HG03558 (cell line): ENCODE results near the gene RNF166.

Experiments used
- ATAC-seq: cut with Tn5 transposase; IDR thresholded peaks from one replicate; pipeline ENCODE4 v1.9.1; 2021; ENCODE audit warnings: moderate number of reproducible peaks; ENCODE audit not compliant: unreplicated experiment; ENCODE audit errors: extremely low read depth

Gene RNF166

DNA sequence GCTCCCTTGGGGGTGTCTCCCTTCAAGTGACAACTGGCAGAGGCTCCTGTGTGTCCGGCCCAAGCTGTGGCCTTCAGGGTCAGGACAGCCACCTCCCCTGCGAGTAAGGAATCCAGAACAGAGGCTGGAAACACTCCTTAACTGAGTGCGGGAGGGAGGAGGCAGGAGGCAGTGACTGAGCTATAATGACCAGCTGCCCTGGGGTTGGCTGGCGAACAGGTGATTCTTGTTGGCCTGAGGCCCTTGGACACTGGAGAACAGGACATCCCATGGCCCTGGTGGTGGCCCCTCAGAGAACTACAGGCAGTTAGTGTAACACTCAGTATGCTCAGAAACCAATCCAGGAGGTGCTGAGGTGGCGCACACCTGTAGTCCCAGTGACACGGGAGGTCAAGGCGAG, 10.5 kb downstream of the RNF166 start:
- no peak for ATAC-seq

DNA sequence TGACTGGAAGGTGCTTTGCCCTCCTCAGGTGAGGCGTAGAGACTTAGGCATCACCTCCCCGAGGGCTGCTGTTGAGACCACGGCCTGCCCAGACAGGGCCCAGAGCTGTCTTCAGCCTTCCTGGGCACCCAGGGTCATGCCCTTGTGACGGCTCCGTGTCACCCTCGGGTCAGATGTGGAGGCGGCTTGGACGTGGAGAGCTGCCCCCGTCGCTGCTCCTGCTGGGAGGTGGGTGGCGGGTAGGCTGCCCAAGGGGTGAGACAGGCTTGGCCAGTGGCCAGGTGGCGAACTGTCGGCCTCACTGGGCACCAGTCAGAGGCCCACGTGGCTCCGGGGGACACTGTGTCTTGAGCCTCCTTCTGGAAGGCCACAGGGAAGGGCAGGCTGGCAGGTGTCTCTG, 11.0 kb downstream of the RNF166 start:
- no peak for ATAC-seq

DNA sequence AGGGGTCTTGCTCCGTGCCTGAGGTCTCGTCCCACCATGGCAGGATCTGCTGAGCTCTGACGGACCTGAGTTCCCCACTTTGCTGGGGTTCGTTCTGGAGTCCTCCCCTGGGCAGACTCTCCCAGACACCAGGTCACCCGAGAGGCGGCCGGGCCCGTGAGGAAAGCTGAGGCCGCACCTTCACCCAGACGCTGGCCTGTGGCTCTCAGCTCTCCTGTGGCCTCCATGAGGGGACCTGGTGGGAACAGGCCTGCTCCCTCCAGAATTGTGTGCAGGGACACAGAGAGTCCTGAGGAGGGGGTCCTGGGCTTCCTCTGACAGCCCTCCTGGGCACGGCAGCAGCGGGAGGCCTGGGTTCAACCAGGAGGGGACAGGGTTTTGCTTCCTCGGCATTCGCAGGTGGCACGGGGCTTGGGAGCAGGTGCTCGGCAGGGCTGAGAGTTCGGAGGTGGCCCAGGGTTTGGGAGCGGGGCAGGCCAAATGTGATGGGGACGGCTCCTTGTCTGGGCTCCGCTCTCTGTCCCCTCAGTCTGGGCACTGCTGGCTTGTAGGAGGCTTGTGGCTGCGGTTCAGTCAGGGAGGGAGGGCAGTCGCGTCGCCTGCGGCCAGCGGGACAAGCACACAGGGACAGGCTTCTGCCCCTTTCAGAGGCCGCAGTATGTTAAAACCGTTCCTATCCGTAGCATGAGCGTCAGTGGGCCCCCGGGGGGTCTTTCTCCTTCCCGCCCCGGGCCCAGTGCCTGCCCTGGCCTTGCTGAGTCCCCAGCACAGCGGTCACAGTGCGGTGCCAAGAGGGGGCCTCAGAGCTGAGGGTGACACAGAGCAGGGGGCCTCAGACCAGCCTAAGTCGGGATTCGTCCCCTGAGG, 11.8 kb downstream of the RNF166 start:
- ATAC-seq: no peak

DNA sequence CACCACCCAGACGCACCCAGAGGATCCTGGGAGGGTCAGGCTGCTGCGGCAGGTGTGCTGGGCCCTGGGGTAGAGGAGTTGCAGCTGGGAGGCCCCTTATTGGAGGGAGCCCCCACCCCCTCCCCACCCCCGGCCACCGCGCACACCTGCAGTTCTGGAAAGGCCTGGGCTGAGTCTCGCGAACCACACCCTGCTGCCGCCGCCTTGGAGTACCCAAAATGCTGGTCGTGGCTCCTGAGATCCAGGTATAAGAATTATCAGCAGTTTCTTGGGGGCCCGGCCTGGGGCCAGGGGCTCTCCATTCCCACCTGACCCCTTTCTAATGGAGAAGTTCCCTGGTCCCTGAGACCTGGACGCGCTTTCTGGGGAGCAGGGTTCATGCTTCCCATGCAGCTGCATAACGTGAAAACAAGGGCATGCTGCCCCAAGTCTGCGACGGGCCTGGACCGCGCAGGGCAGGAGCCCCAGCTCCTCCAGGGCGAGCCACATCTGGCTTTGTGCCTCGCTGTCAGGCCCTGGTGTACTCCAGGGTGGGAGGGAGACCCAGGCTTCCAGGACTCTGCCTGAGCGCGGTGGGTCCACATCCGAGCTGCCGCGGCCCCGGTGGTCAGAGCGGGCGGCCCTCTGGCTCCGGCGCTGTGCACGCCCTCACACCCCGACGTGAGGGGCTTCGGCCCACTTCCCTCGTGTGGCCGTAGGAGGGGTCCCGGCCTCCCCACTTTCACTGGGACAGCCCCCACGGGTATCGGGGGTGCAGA, 12.6 kb downstream of the RNF166 start:
- no peak for ATAC-seq

DNA sequence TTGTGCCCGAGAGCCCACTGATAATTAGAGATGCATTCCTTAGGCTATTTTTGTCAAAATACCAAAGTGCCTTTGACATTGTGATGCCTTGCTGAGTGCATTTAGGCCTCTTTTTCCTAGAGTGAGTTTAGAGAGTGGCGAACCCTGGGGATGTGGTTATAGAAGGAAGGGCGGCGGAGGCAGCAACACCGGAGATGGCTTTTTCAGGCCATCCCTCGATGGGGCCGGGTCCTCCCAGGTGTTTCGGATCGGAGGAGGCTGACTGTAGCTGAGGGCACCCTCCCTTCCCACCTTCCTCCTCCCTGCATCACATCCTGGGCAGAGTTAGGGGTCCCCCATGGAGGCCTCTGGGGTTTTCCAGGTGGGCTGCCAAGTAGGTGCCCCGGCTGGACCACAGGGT, 13.3 kb downstream of the RNF166 start:
- no peak for ATAC-seq

DNA sequence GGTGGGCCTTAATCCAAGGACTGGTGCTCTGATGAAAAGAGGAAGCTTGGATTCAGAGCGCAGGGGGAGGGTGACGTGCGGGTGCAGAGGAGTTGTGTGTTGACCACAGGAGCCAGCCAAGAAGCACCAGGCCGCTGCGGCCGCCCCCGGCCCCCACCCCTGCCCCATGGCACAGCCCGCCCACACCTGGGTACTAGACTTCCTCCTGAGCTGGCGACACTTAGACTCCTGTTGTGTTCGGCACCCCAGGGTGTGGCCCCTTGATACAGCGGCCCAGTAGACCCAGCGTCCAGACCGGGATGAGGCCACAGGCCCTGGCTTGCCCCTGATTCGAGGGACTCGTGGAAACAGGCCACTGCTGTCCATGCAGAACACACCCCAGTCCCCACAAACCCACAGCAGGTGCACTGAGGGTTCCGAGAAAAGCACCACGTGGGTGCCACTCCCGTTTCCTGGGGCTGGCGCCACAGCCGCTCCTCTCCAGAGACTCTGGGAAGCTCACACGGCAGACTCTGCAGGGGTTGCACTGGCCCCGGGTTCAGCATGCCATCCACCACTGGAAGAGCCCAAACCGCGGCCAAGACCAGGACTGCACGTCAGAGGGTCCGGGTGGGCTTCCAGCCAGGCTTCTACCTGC, 14.2 kb downstream of the RNF166 start:
- ATAC-seq: no peak

DNA sequence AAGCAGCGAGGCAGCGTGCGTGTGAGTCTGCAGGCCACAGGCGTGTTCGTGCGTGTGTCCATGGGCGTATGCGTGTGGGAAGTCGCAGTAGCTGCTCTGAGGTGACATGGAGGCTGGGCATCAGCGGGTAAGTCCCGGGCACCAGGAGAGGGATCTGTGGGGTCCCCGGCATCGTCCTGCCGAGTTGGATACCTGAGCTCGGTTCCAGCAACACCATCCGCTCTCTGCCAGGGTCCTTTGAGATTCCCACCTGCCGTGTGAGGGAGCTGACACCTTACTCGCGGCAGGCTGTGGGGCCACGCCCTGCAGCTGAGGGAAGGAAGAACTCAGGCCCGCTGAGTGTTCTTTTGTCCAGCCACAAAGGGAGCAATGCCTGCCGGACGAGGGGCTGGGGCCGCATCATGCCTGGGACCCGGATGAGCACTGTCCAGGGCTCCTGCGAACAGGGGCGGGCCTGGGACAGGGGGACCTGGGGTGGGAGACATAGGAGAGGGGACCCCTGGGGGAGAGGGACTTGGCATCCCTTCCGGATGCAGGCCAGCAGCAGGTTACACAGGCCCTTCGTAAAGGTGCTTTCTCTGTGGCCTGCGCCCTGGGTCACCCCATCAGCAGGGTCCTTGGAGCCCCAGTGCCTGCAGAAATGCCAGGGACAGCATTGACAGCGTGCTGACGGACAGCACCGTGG, 14.9 kb downstream of the RNF166 start:
- ATAC-seq: no peak

DNA sequence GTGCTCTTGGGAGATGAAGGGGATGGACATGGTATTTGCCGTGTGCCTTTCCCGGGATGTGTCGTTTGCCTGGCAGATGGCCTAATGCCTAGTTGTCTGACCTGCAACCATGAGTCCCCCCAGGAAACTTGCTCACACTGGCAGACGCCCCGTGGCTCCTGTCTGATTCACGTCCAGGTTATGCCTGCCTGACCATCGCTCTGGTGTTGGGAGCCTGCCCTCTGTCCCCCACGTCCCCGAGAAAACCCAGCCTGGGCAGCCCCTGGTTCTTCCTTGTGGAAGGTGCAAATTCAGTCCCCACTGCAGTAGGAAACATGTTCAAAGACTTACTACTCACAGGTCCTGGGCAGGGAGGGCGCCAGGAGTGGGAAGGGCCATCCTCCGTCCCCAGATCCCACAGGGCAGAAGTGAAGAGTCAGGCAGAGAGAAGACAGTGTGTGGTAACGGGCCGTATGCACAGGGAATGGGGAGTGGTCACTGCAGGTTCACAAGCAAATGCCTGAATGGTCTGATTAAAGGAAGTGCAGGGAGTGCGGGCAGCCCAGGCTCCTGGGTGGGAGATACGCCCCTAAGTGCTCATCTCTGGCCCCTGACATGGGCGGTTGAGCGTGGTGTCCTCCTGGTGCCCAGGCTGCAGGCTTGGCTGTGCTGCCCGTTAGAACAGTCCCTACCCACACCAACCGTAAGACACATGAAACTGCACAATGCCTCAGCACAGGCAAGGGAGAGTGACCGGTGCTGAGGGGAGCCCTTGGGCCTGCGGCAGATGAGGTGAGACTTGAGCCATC, 15.7 kb downstream of the RNF166 start:
- no peak for ATAC-seq

DNA sequence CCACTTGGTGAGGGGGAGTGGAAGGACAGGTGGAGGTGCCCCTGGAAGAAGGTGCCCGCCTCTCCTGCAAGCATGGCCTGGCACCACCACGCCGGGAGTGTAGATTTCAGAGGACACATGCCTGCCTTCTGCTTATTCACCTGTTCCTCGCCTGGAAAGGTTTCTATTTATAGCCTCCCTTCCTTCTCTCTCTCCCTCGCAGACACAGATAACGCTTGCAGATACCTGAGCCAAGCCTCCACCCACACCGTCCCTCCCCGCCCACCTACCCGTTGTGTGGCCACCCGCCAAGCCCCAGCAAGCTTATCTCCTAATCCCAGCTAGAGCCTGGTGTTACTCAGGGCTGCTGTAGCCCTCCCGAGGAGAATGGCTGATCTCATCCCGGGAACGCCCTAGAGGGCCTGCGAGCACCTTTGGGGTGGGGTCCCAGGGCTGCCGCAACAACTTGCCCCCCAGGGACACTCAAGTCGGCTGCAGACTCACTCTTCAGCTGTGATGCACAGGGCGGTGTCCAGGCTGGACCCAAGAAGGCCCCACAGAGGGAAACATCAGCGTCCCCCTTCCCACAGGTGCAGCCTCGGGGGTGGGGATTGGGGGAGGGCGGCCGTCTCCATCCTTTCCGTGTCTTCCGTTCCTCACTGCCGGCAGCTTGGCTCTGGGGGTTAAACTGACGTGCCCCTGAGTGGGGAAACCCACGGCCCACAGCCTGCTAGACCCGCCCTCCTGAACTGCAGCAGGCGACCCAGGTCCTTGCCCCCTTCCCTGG, 18.0 kb downstream of the RNF166 start:
- ATAC-seq: no peak

DNA sequence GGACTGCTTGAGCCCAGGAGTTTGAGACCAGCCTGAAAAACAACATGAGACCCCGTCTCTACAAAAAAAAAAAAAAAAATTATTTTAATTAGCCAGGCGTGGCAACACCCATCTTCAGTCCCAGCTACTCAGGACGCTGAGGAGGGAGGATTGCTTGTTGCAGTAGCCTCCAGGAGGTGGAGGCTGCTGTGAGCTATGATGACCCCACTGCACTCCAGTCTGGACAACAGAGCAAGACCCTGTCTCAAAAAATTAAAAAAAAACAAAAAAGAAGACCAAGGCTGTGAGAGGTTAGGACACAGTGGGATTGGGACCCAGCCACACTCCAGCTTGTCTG, 18.6 kb downstream of the RNF166 start:
- no peak for ATAC-seq

DNA sequence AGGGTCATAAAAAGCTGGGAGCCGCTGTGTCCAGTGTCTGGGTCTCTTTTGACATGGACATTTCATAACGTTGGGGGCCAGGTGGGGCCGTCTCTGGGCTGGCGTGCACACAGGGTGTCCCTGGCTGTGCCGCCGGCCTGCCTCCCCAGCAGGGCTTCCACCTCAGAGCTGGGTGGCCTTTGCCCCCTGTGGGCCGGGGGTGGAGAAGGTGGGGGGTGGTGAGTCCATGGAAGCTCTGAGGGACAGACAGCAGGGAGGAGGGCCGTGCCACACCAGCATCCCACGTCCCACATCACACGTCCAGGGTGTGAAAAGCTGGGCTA, 19.0 kb downstream of the RNF166 start:
- ATAC-seq: no peak

DNA sequence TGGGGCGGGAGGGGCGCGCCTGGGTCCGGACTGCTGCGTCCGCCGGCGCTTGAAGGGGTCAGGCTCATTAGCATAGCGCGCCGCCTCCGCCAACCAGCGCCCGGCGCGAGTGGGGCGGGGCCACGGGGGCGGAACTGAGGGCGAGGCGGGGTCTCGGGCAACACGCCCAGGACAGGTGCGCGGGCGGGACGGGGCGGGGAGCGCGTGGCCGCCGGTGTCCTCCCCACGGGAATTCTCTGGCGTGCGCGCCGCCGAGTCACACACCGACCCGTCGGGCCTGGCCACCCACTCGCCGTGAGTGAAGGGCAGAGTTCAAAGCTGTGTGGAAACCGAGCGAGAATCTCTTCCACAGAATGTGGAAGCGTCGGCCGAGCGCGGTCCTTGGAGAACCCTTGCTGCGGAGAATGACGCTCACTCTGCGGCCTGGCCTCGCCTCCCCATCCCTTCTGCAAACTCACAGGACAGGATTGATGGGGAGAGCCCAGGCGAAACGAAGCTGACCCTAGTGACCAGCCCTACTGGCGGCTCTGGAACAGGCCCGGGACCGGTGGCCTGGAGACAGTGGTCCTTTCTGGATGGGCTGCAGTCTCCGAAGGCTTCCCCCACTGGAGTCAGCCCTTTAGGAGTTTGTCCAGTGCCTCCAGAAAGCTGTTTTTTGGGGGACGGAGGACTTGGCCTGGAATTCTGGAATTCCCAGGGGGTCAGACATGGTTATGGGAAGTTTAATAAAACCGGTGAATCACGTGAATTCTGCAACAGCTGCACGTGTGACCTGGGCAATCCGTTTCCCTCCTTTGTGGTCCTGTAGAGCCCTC, 19.6 kb downstream of the RNF166 start, which contains the start of gene SNAI3:
Gene SNAI3 (minus strand): TSS at position 69 of the 815 bp plus-strand sequence. CDS start 101 bp downstream, outside the sequence.
- ATAC-seq: peak; percentile 47

DNA sequence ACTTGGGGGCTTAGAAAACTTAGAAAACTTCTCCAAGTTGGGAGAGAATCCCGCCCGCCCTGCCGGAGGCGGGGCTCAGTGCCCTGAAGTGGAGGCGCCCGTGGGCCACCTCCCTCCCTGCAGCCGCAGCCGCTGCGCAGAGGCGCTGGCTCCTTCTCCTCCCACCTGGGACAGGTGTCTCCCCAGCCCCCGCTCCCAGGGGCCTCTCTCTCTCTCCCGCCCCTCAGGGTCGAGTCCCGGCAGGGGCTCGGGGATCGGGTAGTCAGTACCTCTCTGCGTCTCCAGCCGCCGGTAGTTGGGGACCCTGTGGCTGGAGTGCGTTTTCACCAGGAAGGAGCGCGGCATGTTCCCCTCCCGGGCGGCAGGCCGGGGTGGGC, 20.2 kb downstream of the RNF166 start:
- ATAC-seq: peak; percentile 6

DNA sequence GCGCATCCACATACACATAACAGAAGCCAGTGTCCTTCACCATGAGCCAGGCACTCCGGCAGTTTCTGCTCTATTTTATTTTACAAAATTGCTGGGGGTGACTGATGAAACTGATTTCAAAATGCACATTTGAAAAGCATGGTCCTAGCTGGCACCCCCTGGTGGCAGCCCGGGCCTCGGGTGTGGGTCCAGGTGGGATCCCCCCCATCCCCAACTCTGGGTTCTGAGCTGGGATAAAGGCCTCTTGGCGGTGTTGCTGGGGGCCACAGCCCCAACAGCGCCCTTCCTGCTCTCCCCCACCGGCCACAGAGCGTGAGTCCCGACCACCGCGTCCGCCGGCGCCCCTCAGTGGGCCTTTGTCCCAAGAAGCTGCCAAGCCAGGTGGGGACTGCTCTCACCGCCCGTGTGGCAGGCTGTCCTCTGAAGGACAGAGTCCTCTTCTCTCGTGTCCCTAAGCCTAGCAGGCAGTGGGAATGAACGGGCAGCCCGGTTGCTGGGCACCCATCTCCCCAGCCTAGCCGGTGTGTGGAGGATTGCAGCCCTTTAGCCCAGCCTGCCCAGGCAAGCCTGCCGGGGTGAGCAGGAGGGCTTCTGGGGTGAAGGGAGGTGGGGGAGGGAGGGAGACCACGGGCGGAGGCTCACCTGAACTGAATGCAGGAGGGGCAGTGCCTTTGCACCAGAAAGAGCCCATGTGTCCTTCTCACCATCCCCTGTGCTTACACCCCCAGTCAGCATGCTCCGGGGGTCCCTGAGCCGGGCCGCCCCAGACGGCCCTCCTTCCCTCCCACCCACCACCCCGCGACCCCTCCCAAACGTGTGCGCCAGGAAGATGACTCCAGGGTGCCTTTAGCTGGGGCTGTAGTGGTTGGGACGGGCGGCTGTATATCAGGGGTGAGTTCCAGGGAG, 20.8 kb downstream of the RNF166 start:
- ATAC-seq: no peak

DNA sequence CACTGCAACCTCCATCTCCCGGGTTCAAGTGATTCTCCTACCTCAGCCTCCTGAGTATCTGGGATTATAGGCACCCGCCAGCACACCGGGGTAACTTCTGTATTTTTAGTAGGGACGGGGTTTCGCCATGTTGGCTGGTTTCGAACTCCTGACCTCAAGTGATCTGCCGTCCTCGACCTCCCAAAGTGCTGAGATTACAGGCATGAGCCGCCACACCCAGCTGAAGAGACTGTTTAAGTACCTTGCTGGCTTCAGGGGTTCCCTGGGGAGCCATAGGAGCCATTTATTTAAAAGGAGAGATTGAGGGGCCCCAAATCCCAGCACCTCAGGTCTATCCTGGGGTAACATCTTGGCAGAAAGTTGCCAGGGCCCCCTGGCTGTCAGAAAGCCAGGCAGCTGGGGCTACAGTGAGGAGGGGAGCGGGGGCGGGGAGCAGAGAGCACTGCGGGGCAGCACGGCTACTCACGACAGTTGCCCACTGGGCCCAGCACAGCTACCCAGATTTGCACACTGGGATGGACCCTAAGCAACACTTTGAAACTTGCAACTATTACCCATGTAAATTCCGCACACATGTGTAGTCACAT, 21.5 kb downstream of the RNF166 start:
- no peak for ATAC-seq

DNA sequence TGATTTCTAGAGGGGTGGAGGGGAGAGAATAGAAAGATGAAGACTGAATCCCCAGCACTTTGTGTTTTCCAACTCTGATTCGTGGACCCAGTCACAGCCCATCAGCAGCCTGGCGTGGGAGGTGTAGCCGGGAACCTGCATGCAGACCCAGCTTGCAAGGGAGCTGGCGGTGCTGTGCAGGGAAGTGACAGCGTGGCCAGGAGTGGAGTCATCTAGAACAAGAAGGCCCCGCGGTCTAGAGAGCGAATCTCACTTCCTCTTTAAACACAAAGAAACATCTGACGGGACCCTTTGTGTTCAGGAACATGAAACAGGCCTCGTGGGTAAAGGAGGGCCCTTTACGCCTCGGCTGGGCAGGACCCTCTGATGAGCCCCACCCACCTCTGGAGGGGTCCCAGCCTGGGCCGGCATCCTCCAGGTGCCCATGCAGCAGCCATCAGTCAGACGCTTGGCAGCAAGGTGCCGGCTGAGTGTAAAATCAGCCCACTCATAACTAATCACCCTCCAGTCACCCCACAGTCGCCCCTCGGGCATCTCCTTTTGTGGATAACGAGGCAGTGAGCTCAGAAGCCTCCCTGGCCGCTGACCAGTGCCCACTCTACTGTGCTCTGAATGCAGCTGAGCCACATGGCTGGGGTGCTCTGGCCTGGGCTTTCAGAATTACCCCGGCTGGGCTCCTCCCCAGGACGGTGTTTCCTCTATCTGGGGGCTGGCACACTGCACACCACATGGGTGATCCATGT, 24.3 kb downstream of the RNF166 start:
- no peak for ATAC-seq
